H1 (cell line): ENCODE results near the gene CWC27.

ENCODE experiments used
- BRCA1 ChIP-seq: IDR thresholded peaks from 2 replicates; pipeline ENCODE4 v1.6.1; 2012; ENCODE audit warnings: low read depth, low read length, improper control_type of control experiment
- CHD2 ChIP-seq: IDR thresholded peaks from 2 replicates; pipeline ENCODE4 v1.6.1; 2012; ENCODE audit warnings: low read length, improper control_type of control experiment
- CTCF ChIP-seq, 3 experiments: IDR thresholded peaks; 1 replicate in 2 of 3; 2 replicates in 1 of 3; pipeline versions ENCODE4 v1.5.1 to v1.6.1; 2011; ENCODE audit warnings: low read length in 3 of 3, mild to moderate bottlenecking in 3 of 3, inconsistent platforms in 2 of 3, low read depth in 1 of 3, moderate library complexity in 1 of 3; ENCODE audit not compliant: insufficient read depth in 1 of 3; ENCODE audit errors: control extremely low read depth in 1 of 3
- EP300 ChIP-seq, 2 experiments: IDR thresholded peaks; 1 replicate in 1 of 2; 2 replicates in 1 of 2; pipeline ENCODE4 v1.6.1; 2011 to 2012; ENCODE audit warnings: low read depth in 2 of 2, low read length in 2 of 2, mild to moderate bottlenecking in 2 of 2, borderline replicate concordance in 1 of 2, inconsistent platforms in 1 of 2, moderate library complexity in 1 of 2
- GABPA ChIP-seq: IDR thresholded peaks from 2 replicates; pipeline ENCODE4 v1.6.1; 2011; ENCODE audit warnings: mild to moderate bottlenecking, low read length, moderate library complexity, borderline replicate concordance; ENCODE audit not compliant: insufficient read depth
- HDAC6 ChIP-seq: IDR thresholded peaks from one replicate; pipeline ENCODE4 v1.7.1; 2012; ENCODE audit warnings: low read depth, mild to moderate bottlenecking, inconsistent platforms, low read length, moderate library complexity
- POLR2A ChIP-seq, 2 experiments: IDR thresholded peaks; 1 replicate in 1 of 2; 2 replicates in 1 of 2; pipeline ENCODE4 v1.6.1; 2011; ENCODE audit warnings: low read depth in 2 of 2, low read length in 2 of 2, mild to moderate bottlenecking in 2 of 2; ENCODE audit errors: control extremely low read depth in 1 of 2
- SUZ12 ChIP-seq: fragments of 200-600 bp; sonication (generic); IDR thresholded peaks from 2 replicates; pipeline ENCODE4 v1.6.1; 2012; ENCODE audit warnings: mild to moderate bottlenecking, inconsistent platforms, low read length, moderate library complexity, mixed read lengths

DNA sequence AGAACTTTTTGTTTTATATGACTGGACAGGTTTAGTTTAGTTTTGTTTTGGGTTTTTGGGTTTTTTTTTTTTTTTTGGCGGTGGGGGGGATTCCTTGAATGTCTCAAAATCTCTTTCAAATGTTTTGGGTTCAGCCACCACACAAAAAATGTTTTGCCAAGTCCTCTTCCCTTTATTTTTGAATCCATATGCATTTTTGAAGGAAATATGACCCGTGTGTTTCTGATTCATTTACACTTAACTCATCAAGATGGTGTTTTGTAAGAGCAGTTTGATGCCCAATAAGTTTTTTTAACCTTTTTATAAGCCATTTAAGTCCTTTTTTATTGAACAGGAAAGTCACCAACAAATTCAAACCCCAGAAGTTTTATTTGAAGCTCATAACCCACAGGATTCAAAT lies 209.8 kb downstream of the CWC27 start:
- TF ChIP-seq BRCA1, result no peak
- no peak for TF ChIP-seq POLR2A (IDR thresholded peaks at IDR 0.05; ENCODE audit: control extremely low read depth in 1 of 2, low read depth in 2 of 2, low read length in 2 of 2)
- no peak for TF ChIP-seq GABPA
- no peak for TF ChIP-seq EP300 (IDR thresholded peaks at IDR 0.05; ENCODE audit: borderline replicate concordance in 1 of 2, low read depth in 2 of 2, low read length in 2 of 2)
- no peak for TF ChIP-seq SUZ12
- TF ChIP-seq CHD2, result no peak
- TF ChIP-seq HDAC6, result no peak
- TF ChIP-seq CTCF (IDR thresholded peaks at IDR 0.05; ENCODE audit: control extremely low read depth in 1 of 3, insufficient read depth in 1 of 3, low read depth in 1 of 3, low read length in 3 of 3), result no peak
